GM12878 (cell line): ENCODE results near the gene SLMAP. TPM values are rescaled to one million over a fixed set of nuclear protein-coding genes. Genes with fewer than 3 reads are reported as not detected.

ENCODE experiments used
- ATAC-seq: fragments of 200-7000 bp; cut with Tn5 transposase; 3 replicates; pipeline ENCODE4 v1.9.1; 2020; ENCODE audit warnings: mild to moderate bottlenecking, moderate library complexity
- BruUV-seq: library from RNA; stranded (reverse); fragments of 400-500 nt; replicated peaks from 2 replicates; lab custom pipeline; 2021; lab: Mats Ljungman, UMichigan
- CTCF ChIA-PET: fragments of 300-600 bp; sonication (Branson Sonifier 250); formaldehyde crosslinking; extraction: SDS; loops from one replicate; lab custom pipeline; 2021; ENCODE audit warnings: inconsistent platforms; lab: Yijun Ruan, JAX
- POLR2A ChIA-PET: fragments of 350-600 bp; formaldehyde crosslinking; extraction: SDS; loops from one replicate; lab custom pipeline; 2021; ENCODE audit warnings: inconsistent platforms; lab: Charles Lee
- RAD21 ChIA-PET: fragments of 300-600 bp; sonication (Branson Sonifier 250); formaldehyde crosslinking; loops from one replicate; lab custom pipeline; 2023; ENCODE audit warnings: antibody characterized with exemption; ENCODE audit not compliant: unreplicated experiment; lab: Charles Lee
- SMC1A ChIA-PET: fragments of 300-600 bp; sonication (Branson Sonifier 250); formaldehyde crosslinking; loops from one replicate; lab custom pipeline; 2023; ENCODE audit not compliant: unreplicated experiment, uncharacterized antibody; lab: Charles Lee
- DNase-seq: peaks from one replicate; pipeline ENCODE4 v3.0.0-alpha.2; 2011; ENCODE audit warnings: low read depth, low spot score
- FAIRE-seq: peaks from 3 replicates; lab custom pipeline; 2011; peaks lifted over from hg19 to GRCh38; lab: Jason Lieb, UNC
- H2AFZ ChIP-seq: 2 replicates; pipeline ENCODE4 v1.6.0; 2011; ENCODE audit warnings: low read depth, low read length, control low read depth; ENCODE audit not compliant: control insufficient read depth
- H3K27ac ChIP-seq: 2 replicates; pipeline ENCODE4 v1.5.1; 2011; ENCODE audit warnings: control low read depth; ENCODE audit not compliant: control insufficient read depth, insufficient read depth
- H3K27me3 ChIP-seq, 2 experiments: replicated peaks in 1 of 2; 2 replicates each; pipeline versions ENCODE4 v1.6.0 to v1.6.1; 2011; ENCODE audit warnings: low read length in 1 of 2; ENCODE audit not compliant: control insufficient read depth in 2 of 2, insufficient read depth in 2 of 2
- H3K36me3 ChIP-seq, 2 experiments: 2 replicates each; pipeline ENCODE4 v1.5.1; 2011; ENCODE audit warnings: low read length in 1 of 2; ENCODE audit not compliant: control insufficient read depth in 2 of 2, insufficient read depth in 2 of 2
- H3K4me1 ChIP-seq: 2 replicates; pipeline ENCODE4 v1.6.1; 2011; ENCODE audit warnings: mild to moderate bottlenecking, low read length, moderate library complexity, mixed read lengths; ENCODE audit not compliant: control insufficient read depth, insufficient read depth
- H3K4me2 ChIP-seq: 2 replicates; pipeline ENCODE4 v1.6.0; 2011; ENCODE audit warnings: control low read depth; ENCODE audit not compliant: control insufficient read depth, insufficient read depth
- H3K4me3 ChIP-seq: fragments of 200-600 bp; sonication (generic); 2 replicates; pipeline ENCODE4 v1.5.1; 2016
- H3K79me2 ChIP-seq: 2 replicates; pipeline ENCODE4 v1.6.0; 2011; ENCODE audit warnings: low read length; ENCODE audit not compliant: control insufficient read depth, insufficient read depth
- H3K9ac ChIP-seq: 2 replicates; pipeline ENCODE4 v1.8.0; 2011; ENCODE audit warnings: low read length, control low read depth, mixed read lengths; ENCODE audit not compliant: control insufficient read depth, insufficient read depth
- H3K9me3 ChIP-seq: replicated peaks from 3 replicates; pipeline ENCODE4 v1.5.1; 2011; ENCODE audit warnings: mild to moderate bottlenecking, low read length; ENCODE audit not compliant: control insufficient read depth, insufficient read depth
- H4K20me1 ChIP-seq: 2 replicates; pipeline ENCODE4 v1.6.0; 2011; ENCODE audit not compliant: control insufficient read depth, insufficient read depth
- EED ChIP-seq: sonication (generic); IDR thresholded peaks from 2 replicates; pipeline ENCODE4 v1.6.1; 2016; ENCODE audit warnings: antibody characterized with exemption, low read depth
- JUND ChIP-seq: IDR thresholded peaks from 2 replicates; pipeline ENCODE4 v1.6.1; 2012; ENCODE audit warnings: low read depth, mild to moderate bottlenecking, low read length, improper control_type of control experiment, moderate library complexity
- MEF2A ChIP-seq: IDR thresholded peaks from 2 replicates; pipeline ENCODE4 v1.6.1; 2011; ENCODE audit warnings: low read depth, mild to moderate bottlenecking, low read length, moderate library complexity; ENCODE audit not compliant: insufficient read depth
- NBN ChIP-seq: fragments of 450-650 bp; IDR thresholded peaks from 2 replicates; pipeline ENCODE4 v1.6.1; 2016
- PAX5 ChIP-seq: IDR thresholded peaks from 2 replicates; pipeline ENCODE4 v1.6.1; 2011; ENCODE audit warnings: low read depth, low read length, borderline replicate concordance
- PKNOX1 ChIP-seq: fragments of 450-650 bp; IDR thresholded peaks from 2 replicates; pipeline ENCODE4 v1.6.1; 2016; ENCODE audit warnings: mild to moderate bottlenecking
- POU2F2 ChIP-seq: IDR thresholded peaks from 3 replicates; pipeline ENCODE4 v1.6.1; 2011; ENCODE audit warnings: low read depth, mild to moderate bottlenecking, low read length, borderline replicate concordance
- SREBF1 ChIP-seq: IDR thresholded peaks from 2 replicates; pipeline ENCODE4 v1.6.1; 2012; ENCODE audit warnings: mild to moderate bottlenecking, low read length
- TARDBP ChIP-seq: IDR thresholded peaks from 2 replicates; pipeline ENCODE4 v1.6.1; 2016; ENCODE audit warnings: borderline replicate concordance
- TBL1XR1 ChIP-seq: IDR thresholded peaks from 2 replicates; pipeline ENCODE4 v1.6.1; 2012; ENCODE audit warnings: low read depth, low read length, improper control_type of control experiment
- ZBTB4 ChIP-seq: fragments of 450-650 bp; formaldehyde crosslinking; IDR thresholded peaks from 2 replicates; pipeline ENCODE4 v1.4.0; 2022; ENCODE audit warnings: mild to moderate bottlenecking, moderate library complexity
- WGBS: methylation state at CpG from one replicate; pipeline ENCODE4 v1.1.6; 2016; ENCODE audit warnings: low lambda C conversion rate; ENCODE audit not compliant: insufficient replicate concordance, insufficient coverage; ENCODE audit errors: missing lambda C conversion rate; 5-methylcytosine and 5-hydroxymethylcytosine counted together
- in situ Hi-C: fragments of 300-500 bp; cut with MboI; formaldehyde crosslinking; loops from 9 replicates; pipeline ENCODE4 v1.14.3; 2018; ENCODE audit warnings: mixed read lengths
- intact Hi-C: fragments of 100-400 bp; cut with micrococcal nuclease; formaldehyde crosslinking; loops from one replicate; pipeline ENCODE4 v1.14.2; 2022; ENCODE audit not compliant: unreplicated experiment
- polyA plus RNA-seq, 11 experiments: library from polyadenylated mRNA; depleted of rRNA in 4 of 11; unstranded in 6 of 11; stranded (reverse) in 5 of 11; fragments of >200 nt; fragmentation: Nextera tagmentation in 4 of 11; fragmentation: Illumina TruSeq in 1 of 11; extraction: Ambion mirVana in 4 of 11; extraction: Trizol in 1 of 11; gene quantifications; 1 replicate in 1 of 11; 2 replicates in 10 of 11; pipeline versions ENCODE4 v1.2.1 to v1.2.3, GENCODE V29; 2011 to 2016; ENCODE audit warnings: inconsistent platforms in 2 of 11, missing spikeins in 2 of 11, low read depth in 1 of 11
- total RNA-seq, 4 experiments: library from RNA; depleted of rRNA in 3 of 4; stranded (reverse); fragments of >200 nt in 3 of 4; fragmentation: Illumina TruSeq in 1 of 4; extraction: Trizol in 1 of 4; gene quantifications; 2 replicates each; pipeline versions ENCODE4 v1.2.1 to v1.2.3, GENCODE V29; 2013 to 2021

Gene SLMAP
- total and polyA plus RNA-seq, 10 of the 15 experiments (the other 5 are each of a cell fraction or from before 2014, with no cell fraction given): 8.3 to 43.8 (median 26.4) TPM

- RAD21 ChIA-PET: no interaction called here
Observed at GRCh38 chr3:57749542-57749941, 6.6 kb upstream of the SLMAP start.

More at GRCh38 chr3:57749542-57749941, 6.6 kb upstream of the SLMAP start:
- Histone ChIP-seq H3K4me1 (no peaks in the 10 kb centered on the region), H3K9me3 (no peaks in the 10 kb centered on the region), H3K4me3 (no peak overlapping the region), H3K36me3 (no peaks in the 10 kb centered on the region), H3K79me2 (no peaks in the 10 kb centered on the region), H3K27ac (no peak overlapping the region), H3K4me2 (no peak overlapping the region), H4K20me1 (no peaks in the 10 kb centered on the region), H2AFZ (no peak overlapping the region), H3K9ac (no peak overlapping the region), H3K27me3 (no peaks in the 10 kb centered on the region)
- intact Hi-C loops (no loop called here), in situ Hi-C loops (no loop called here)
- BruUV-seq: no TSS peak
- WGBS: 41% methylated on average over 9 of the region's 9 CpGs
- ChIA-PET SMC1A (interaction anchor here (0.5 to 1.3 kb wide), 3 partner anchors 82 to 1062 kb away, joined by 3 to 5 read pairs (median 3); no protein-coding TSS in a partner anchor), CTCF (interaction anchor here (0.7 to 1.4 kb wide), 3 partner anchors 40 to 102 kb away, joined by 3 to 4 read pairs (median 4); no protein-coding TSS in a partner anchor), POLR2A (no interaction called here)
- no peak for ATAC-seq
- no peak for FAIRE-seq
- TF ChIP-seq TBL1XR1 (no peak), POU2F2 (no peak), SREBF1 (no peak), NBN (no peak), TARDBP (no peak), PAX5 (no peak), ZBTB4 (CRISPR knock-in tag) (no peak), EED (no peak), PKNOX1 (no peak), JUND (no peak), MEF2A (no peak)
- DNase-seq: no peak
